OCI-LY3 (cell line): ENCODE results near the gene ADIRF.

Experiments used
- H2AFZ ChIP-seq: fragments of 200-600, 300-600 bp; shearing (Covaris generic); 2 replicates; pipeline ENCODE4 v1.6.0; 2014; ENCODE audit warnings: antibody characterized with exemption, low read depth, low read length
- H3K27ac ChIP-seq: fragments of 200-600, 300-600 bp; sonication (generic); 2 replicates; pipeline ENCODE4 v1.5.1; 2014; ENCODE audit warnings: mild to moderate bottlenecking, low read length, moderate library complexity, mixed read lengths
- H3K27me3 ChIP-seq: fragments of 200-600, 300-600 bp; sonication (generic); 2 replicates; pipeline ENCODE4 v1.6.1; 2014; ENCODE audit warnings: low read depth, low read length, mixed read lengths
- H3K36me3 ChIP-seq: fragments of 200-600, 300-600 bp; sonication (generic); replicated peaks from 2 replicates; pipeline ENCODE3; 2014; ENCODE audit warnings: low read depth, low read length, mixed read lengths
- H3K4me1 ChIP-seq: fragments of 300-600, 200-600 bp; sonication (generic); 2 replicates; pipeline ENCODE4 v1.6.1; 2014; ENCODE audit warnings: low read length, mixed read lengths
- H3K4me2 ChIP-seq: fragments of 200-600, 300-600 bp; sonication (generic); 2 replicates; pipeline ENCODE4 v1.6.1; 2014; ENCODE audit warnings: low read length, mixed read lengths
- H3K4me3 ChIP-seq: fragments of 300-600, 200-600 bp; sonication (generic); 2 replicates; pipeline ENCODE4 v1.5.1; 2014; ENCODE audit warnings: antibody characterized with exemption, mild to moderate bottlenecking, low read length, moderate library complexity
- H3K79me2 ChIP-seq: fragments of 300-600, 200-600 bp; shearing (Covaris generic); 2 replicates; pipeline ENCODE4 v1.6.1; 2014; ENCODE audit warnings: mild to moderate bottlenecking, low read length, mixed read lengths
- H3K9ac ChIP-seq: fragments of 300-600, 200-600 bp; shearing (Covaris generic); 2 replicates; pipeline ENCODE4 v1.6.0; 2014; ENCODE audit warnings: mild to moderate bottlenecking, low read length, moderate library complexity
- H3K9me3 ChIP-seq: fragments of 200-600, 300-600 bp; shearing (Covaris generic); 2 replicates; pipeline ENCODE4 v1.6.1; 2014; ENCODE audit warnings: low read length, mixed read lengths; ENCODE audit not compliant: insufficient read depth
- H4K20me1 ChIP-seq: fragments of 200-600, 300-600 bp; sonication (generic); 2 replicates; pipeline ENCODE4 v1.6.1; 2016; ENCODE audit warnings: low read length, mixed read lengths; ENCODE audit not compliant: insufficient read depth
- EZH2phosphoT487 ChIP-seq: fragments of 200-600 bp; shearing (Covaris generic); IDR thresholded peaks from 2 replicates; pipeline ENCODE4 v1.6.1; 2018; ENCODE audit warnings: antibody characterized with exemption, mixed run types, low read depth
- TF ChIP-seq, protein P1 (sequence below): fragments of 200-600, 300-600 bp; sonication (generic); IDR thresholded peaks from 2 replicates; pipeline ENCODE4 v1.5.1; 2014; ENCODE audit warnings: antibody characterized with exemption, low read length, low read depth

Gene ADIRF

DNA sequence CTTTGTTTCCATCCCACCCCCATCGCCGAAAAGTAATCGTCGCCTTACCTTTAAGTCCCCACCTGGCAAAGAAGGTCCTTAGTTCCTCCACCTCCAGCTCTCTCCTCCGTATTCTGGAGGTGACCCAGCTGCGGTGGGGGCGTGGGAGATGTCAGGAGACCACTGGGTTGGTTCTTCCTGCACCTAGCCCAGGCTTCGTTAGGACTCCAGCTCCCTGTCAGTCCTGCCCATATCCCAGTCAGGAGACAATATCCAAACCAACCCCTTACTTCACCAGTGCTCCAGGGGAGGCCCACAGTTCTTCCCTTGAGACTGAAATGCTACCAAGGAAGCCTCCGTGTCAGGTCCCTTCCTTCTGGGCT is 693 bp downstream of the ADIRF start:
- H3K27me3 ChIP-seq = no peaks in the 10 kb centered on the region
- peak overlapping the region; percentile 85 for H3K4me2 ChIP-seq
- peaks cover 67% of the 10 kb centered on the region for H3K4me1 ChIP-seq
- no peak overlapping the region for H2AFZ ChIP-seq
- peak overlapping the region; percentile 98 for H3K4me3 ChIP-seq
- peaks cover 57% of the 10 kb centered on the region for H3K79me2 ChIP-seq
- peaks cover 24% of the 10 kb centered on the region for H3K36me3 ChIP-seq
- TF ChIP-seq, protein P1, sequence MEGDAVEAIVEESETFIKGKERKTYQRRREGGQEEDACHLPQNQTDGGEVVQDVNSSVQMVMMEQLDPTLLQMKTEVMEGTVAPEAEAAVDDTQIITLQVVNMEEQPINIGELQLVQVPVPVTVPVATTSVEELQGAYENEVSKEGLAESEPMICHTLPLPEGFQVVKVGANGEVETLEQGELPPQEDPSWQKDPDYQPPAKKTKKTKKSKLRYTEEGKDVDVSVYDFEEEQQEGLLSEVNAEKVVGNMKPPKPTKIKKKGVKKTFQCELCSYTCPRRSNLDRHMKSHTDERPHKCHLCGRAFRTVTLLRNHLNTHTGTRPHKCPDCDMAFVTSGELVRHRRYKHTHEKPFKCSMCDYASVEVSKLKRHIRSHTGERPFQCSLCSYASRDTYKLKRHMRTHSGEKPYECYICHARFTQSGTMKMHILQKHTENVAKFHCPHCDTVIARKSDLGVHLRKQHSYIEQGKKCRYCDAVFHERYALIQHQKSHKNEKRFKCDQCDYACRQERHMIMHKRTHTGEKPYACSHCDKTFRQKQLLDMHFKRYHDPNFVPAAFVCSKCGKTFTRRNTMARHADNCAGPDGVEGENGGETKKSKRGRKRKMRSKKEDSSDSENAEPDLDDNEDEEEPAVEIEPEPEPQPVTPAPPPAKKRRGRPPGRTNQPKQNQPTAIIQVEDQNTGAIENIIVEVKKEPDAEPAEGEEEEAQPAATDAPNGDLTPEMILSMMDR = no peak
- TF ChIP-seq EZH2phosphoT487 = no peak
- H3K9me3 ChIP-seq = no peaks in the 10 kb centered on the region
- peak overlapping the region; percentile 100 for H3K27ac ChIP-seq
- H3K9ac ChIP-seq = peak overlapping the region; percentile 100
- no peaks in the 10 kb centered on the region for H4K20me1 ChIP-seq

DNA sequence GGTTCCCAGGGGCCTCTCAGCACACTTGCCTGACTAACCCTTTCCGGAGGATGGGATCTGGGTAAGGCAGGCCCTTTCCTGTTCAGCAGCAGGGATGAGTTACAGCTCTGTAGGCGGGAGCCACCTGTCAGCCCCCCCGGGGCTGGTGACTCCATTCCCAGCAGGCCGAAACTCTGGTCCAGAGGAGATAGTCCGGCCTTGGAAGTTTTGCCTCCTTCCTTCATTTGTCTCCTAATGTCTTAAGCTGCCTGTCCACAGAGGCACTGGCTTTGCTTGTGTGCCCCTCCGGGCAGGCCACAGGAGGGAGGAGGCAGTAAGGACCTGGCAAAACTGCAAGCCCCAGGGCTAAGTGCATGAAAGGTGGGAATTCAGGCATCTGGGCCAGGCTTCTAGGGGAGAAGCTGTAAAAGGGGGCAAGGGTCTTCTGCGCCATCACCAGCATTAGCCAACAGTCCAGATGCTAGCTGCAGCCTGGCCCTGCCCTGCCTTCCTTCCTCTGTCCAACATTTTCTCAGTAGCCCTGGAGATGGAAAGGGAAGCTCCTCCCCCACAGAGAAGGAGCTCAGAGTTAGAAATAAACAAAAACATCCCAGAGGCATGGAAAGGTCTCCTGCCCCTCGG is 1.2 kb downstream of the ADIRF start:
- peaks cover 22% of the 10 kb centered on the region for H3K36me3 ChIP-seq
- H3K4me2 ChIP-seq = peak overlapping the region; percentile 85
- H3K4me1 ChIP-seq = peaks cover 61% of the 10 kb centered on the region
- H3K79me2 ChIP-seq = peaks cover 52% of the 10 kb centered on the region
- TF ChIP-seq, protein P1 = no peak
- no peak for TF ChIP-seq EZH2phosphoT487
- no peaks in the 10 kb centered on the region for H3K27me3 ChIP-seq
- H3K9me3 ChIP-seq = no peaks in the 10 kb centered on the region
- H3K4me3 ChIP-seq = peak overlapping the region; percentile 98
- no peak overlapping the region for H2AFZ ChIP-seq
- peak overlapping the region; percentile 100 for H3K27ac ChIP-seq
- H3K9ac ChIP-seq = peak overlapping the region; percentile 100
- no peaks in the 10 kb centered on the region for H4K20me1 ChIP-seq

DNA sequence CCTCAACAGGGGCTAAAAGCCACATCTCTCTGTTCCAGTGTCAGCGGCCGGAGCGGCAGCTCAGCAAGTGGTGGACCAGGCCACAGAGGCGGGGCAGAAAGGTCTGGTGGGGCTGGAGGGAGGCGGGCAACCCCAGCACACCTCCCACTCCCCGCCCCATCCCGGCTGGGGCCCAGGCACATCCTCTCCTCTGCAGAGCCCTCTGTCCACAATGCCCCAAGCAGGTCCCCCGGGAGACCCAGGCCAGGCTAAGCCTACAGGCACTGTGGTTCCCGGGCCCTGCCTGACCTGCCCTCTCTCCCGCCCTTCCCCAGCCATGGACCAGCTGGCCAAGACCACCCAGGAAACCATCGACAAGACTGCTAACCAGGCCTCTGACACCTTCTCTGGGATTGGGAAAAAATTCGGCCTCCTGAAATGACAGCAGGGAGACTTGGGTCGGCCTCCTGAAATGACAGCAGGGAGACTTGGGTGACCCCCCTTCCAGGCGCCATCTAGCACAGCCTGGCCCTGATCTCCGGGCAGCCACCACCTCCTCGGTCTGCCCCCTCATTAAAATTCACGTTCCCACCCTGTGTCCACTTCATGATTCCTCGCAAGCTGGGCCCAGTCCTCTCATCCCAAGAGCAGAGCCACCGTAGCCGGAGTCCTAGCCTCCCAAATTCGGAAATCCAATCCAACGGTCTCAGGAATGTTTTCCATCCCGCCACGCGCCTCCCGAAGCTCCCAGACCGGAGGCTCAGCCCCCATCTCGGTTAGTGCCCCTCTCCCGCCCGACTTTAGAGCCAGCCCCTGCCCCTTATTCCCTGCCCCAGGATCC is 2.1 kb downstream of the ADIRF start:
- Histone ChIP-seq H2AFZ (no peak overlapping the region), H3K79me2 (peaks cover 47% of the 10 kb centered on the region), H3K4me1 (peaks cover 53% of the 10 kb centered on the region), H3K4me2 (peak overlapping the region; percentile 85), H3K36me3 (peaks cover 16% of the 10 kb centered on the region), H3K9ac (peak overlapping the region; percentile 100), H3K27ac (peak overlapping the region; percentile 100), H4K20me1 (no peaks in the 10 kb centered on the region), H3K9me3 (no peaks in the 10 kb centered on the region), H3K4me3 (peak overlapping the region; percentile 98), H3K27me3 (no peaks in the 10 kb centered on the region)
- TF ChIP-seq, protein P1 = no peak

DNA sequence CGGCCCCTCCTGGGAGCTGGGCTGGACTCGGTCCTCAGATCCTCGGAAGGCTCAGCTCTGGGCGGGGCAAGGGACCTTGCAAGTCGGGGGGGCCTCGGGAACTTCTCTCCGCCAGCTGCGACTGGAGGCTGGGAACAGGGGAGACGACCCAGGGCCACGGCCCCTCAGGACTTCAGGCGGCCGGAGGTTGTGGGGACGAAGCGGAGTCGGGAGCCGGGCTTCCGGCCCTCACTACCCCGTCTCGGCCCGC is 2.6 kb downstream of the ADIRF start:
- TF ChIP-seq, protein P1 = no peak
- no peak for TF ChIP-seq EZH2phosphoT487
- Histone ChIP-seq H3K36me3 (peaks cover 16% of the 10 kb centered on the region), H3K9ac (peak overlapping the region; percentile 100), H4K20me1 (no peaks in the 10 kb centered on the region), H3K9me3 (no peaks in the 10 kb centered on the region), H3K27ac (peak overlapping the region; percentile 100), H2AFZ (no peak overlapping the region), H3K79me2 (peaks cover 47% of the 10 kb centered on the region), H3K27me3 (no peaks in the 10 kb centered on the region), H3K4me1 (peaks cover 48% of the 10 kb centered on the region), H3K4me3 (peak overlapping the region; percentile 98), H3K4me2 (peak overlapping the region; percentile 85)
